CD4-positive, alpha-beta T cell treated with Interleukin-2 at 100 ng/mL for 4 hours (primary cell): ENCODE measurements around the gene EHD1.

Experiments used
- DNase-seq: peaks from one replicate; pipeline ENCODE4 v3.0.0-alpha.2; 2020; ENCODE audit warnings: low spot score

The EHD1 gene

GRCh38 chr11:64909653-64910343, 31.4 kb upstream of the EHD1 start:
- no peak for DNase-seq

GRCh38 chr11:64908766-64909165, 30.3 kb upstream of the EHD1 start:
- DNase-seq, result no peak

GRCh38 chr11:64906314-64906635, 27.9 kb upstream of the EHD1 start:
- DNase-seq, result no peak

- DNase-seq, result no peak
Observed at GRCh38 chr11:64905516-64906313, 27.3 kb upstream of the EHD1 start.

DNA sequence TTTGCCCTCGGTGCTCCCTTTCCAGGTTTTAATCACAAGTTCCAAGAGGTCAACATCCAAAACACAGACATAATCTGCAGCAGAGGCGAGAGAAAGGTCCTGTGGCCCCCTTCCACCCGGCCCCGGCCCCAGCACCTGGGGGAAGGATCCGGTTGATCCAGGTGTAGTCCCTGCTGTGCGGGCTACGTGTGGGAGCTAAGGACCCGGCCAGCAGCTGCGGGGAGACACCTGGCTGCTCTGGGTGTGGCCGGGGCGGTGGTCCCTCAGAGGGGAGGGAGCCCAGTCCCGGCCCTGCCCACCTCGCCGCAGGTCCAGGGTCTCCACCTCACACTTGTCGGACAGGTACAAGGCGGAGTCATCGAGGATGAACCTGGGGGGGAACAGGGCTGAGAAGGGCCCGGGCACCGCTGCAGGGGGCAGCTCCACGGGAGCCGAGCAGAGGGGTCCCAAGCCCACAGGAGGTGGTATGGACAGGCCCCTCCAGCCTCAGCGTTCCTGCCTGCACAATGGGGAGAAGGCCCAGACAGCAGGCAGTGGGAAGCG, 24.9 kb upstream of the EHD1 start:
- no peak for DNase-seq

DNA sequence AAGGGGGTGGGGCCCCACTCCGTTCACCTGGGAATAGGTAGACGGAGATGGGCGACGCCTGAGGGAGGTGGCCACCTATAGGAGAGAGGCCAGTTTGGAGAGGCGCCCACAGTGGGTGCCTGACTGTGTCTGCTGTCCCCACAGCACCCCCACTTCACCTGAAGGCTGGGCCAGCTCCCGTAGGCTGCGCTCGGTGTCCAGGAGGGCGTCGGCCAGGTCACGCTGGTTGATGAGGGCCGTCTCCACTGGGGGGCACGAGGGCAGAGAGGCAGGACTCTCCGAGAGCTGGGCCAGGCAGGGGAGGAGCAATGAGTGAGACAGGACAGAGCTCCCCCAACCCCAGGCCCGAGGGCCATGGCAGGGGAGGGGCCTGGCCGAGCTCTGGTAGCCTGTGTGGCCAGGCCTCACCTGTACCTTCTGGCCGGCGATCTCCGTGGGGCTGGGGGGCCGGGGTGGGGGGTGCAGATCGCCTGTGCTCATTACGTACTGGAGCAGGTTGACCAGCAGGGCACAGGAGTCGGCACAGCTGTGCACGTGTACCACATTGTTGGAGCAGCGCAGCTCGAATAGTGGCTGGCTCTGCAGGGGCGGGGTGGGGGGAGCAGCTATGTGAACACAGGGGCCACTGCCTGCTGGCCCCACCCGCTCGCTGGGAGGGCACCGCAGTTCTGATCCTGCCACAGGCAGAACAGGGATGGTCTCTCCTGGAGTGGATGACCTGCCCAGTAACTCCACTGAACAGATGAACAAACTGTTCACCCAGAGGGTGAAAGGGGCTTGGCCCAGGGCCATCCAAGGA, 23.9 kb upstream of the EHD1 start:
- DNase-seq, result no peak

DNA sequence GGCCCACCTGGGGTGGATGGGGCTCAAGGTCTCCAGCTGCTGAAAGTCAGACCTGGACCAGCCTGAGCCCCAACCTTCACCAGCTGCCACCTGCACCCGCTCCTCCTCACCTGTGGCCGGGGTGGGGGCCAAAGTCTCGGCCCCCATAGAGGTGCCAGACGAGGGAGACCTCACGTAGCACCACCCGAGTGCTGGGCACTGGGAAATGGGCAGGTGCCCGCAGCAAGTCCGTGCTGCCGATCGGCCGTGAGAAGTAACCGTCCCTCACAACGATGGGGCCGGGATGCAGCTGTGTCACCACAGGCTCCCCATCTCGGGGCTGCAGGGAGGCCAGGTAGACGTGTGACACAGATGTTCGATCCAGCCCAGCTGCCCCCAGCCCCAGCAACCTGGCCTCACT, 22.4 kb upstream of the EHD1 start:
- no peak for DNase-seq

DNA sequence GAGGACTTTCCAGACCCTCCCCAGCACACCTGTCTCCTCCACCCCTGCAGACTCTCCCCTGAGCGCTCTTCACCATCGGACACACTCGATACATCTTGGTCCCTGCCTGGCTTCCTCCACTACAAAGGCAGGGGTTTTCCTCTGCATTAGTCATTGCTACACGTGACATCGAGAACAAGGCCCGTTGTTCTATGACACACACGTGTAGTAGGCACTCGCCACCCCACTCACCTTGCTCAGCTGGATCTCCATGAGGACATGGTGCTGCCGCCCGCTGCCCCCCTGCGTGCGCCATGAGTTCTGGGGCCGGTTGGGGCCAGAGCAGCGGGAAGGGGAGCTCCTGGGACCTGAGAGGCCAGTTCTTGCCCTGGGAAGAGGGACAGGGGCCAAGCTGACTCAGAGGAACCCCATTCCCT, 21.9 kb upstream of the EHD1 start:
- peak; percentile 88 for DNase-seq

DNA sequence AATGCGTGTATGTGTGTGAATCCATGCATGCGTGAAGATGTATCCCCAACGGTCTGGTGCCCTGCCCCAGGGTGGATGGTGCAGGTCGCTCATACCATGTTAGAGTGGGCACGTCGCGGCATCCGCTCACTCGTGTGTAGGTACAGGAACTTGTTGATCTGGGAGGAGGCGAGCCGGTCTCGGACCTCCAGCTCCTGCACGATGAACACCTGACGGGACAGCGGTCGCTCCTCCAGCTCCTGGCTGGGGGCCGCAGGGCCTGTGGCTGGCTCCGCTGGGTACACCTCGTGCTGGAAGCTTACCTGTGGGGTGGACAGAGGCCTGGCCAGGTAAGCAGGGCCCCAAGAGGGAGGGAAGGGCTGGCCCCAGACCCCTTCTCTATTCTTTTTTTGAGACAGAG, 20.1 kb upstream of the EHD1 start:
- no peak for DNase-seq

DNA sequence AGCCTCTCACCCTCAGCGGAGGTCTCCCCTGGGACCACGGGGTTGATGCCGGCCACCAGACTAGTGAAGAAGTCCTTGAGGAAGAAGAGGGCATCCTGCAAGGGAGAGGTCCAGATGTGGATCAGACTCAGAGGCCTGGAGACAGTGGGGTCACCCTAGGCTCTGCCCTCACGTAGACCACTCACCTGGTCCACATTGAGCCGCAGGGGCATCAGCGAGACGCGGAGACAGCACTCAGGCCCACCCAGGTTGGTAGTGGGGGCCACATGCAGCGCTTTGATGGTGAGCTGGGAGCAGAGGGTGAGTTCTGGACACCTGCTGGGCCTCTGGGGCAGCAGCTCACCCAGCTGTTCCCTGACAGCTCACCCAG, 19.6 kb upstream of the EHD1 start:
- no peak for DNase-seq

DNA sequence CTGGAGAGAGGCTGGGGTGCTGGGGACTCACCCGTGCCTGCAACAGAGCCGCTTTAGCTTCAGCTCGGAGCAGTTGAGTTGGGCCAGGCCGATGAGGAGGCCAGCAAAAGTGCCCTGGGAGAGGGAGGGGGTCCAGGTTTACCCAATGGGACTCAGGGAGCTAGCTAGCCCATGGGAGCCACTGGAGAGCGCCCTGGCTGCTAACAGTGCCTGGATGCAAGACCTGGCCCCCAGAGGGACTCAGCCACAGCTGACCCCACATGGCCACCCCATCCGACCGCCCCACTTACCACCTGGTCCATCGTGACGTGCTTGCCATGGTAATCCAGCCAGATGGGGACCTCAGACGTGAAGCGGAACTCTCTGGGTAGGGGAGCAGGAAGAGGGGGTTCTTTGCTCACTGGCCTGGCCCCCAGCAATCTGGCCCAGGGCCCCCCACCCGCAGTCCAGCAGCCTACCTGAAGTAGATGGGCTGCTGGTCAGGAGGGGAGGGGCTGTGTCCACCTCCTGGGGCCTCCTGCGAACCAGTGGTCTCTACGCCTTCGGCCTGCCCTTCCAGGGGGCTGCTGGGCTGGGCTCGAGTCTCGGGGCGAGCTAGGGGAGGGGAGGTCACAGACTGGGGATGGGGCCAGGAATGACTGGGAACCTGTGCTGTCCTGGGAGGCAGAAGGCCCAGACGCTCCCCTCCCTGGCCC, 19.1 kb upstream of the EHD1 start:
- no peak for DNase-seq

GRCh38 chr11:64896448-64897022, 18.1 kb upstream of the EHD1 start:
- DNase-seq, result no peak

DNA sequence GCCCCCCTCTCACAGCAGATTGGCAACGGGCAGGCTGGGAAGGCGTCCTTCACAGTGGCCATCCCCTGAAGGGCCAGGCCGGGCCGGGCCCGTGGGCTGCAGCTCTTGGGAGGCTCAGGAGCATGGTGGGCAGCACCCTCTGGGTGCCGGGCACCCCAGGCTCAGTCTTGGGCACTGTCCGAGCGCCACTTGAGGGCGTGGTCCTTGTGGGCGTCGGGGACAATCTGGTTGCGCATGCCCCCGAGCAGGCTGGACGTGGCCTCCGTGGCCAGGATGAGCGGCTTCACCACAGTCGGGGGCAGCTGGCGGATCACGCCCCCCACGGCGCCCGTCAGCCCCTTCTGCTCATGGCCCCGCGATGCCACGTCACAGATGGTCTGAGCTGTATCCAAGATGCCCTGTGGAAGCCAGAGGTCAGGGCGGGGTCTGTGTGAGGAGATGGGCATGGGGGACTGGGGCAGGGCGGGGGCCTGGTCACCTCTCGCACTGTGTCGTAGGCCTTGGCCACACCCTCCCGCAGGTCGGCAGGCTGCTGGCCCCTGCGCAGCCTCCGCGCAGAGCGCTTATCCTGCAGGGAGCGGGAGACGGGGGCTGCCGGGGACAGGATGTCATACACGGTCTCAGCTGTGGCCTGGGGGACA, 16.5 kb upstream of the EHD1 start:
- DNase-seq, result no peak

- peak; percentile 89 for DNase-seq
Observed at GRCh38 chr11:64894070-64894811, 15.8 kb upstream of the EHD1 start.

DNA sequence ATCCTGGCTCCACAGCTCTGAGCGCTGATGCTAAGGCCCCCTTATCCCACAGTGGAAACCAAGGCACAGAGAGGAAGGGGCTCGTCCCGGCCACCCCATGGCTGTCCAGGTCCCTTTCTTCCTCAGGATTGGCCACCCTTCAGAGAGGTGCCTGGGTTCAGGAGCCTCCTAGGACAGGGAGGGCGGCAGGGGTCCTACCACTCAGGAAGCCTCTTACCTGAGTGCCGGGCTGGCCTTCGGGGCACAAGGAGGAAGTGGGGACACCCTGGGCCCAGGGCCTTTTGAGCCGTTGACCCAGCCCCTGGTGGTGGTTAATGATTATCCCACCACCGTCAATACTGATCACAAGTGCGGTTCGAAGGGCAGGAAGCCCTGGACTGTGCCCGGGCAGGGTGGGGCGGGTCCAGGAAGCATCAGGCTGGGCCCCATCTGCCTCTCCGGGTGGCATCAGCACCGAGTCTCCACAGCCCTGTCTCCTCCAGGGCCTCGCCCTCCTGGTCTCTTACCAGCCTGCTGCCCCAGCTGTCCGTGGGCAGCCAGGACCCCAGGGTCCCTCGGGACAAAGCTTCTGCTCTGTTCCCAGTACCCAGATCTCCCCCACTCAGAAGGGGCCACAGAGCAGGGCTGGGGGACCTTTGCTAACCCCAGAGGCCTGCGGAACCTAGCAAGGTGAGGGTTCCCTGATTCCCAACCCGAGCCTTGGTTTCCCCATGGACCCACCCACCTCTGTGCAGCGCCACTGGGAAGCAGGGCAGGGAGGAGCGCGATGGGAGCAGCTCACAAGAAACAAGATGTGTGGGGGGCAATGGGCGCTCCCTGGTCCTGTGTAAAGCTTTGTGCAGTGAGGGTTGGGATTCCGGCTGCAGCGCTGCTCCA, 15.0 kb upstream of the EHD1 start:
- no peak for DNase-seq

- DNase-seq, result no peak
Observed at GRCh38 chr11:64892838-64893193, 14.4 kb upstream of the EHD1 start.

DNA sequence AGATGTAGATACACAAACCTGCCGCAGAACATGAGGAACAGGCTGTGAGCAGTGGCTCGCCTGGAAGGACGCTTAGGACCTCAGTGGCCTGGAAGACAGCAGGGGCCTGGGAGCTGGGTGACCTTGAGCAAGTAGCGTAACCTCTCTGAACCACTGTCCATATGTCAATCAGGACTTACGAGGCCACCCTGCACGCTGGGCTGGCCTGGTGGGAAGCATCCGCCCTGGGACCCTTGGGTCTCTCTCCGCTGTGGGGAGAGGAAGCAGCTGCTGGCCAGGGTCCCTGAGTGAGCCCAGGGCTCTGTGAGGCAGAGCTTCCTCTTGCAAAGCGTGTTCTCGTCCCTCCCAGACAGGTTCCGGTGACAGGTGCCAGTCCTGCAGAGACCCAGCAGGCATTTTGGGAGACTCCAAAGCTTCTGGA, 14.0 kb upstream of the EHD1 start:
- no peak for DNase-seq

GRCh38 chr11:64891880-64892279, 13.5 kb upstream of the EHD1 start:
- DNase-seq, result no peak

DNA sequence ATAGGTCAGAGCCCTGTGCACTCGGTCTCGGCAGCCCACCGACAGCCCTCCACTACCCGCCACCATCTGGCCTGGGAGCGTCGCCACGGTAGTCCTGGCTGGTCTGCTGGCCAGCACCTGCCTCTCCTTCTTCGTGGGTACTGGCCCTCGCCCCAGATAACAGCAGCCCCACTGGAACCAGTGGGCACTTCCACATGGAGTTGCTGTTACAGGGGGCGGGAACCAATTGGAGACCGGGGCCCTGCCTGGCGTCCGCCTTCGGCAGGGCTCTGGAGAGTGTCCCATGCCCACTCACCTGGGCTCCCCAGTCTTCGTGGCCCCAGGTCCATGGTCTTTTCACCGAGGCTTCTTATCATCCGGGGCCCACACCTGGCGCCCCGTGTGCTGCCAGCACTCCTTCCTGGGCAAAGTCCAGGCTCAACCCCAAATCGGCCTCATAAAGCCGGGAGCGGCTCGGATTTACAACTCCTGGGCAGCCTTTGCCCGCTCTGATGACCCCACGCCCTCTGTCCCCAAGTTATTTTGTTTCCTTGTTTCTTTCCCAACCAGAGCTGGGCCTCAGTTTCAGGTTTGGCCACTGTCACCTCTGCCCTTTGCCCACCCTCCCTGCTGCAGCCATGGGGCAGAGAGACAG, 12.9 kb upstream of the EHD1 start:
- no peak for DNase-seq
